Measurements from ENCODE around the gene MMP1. TPM values are rescaled to one million over a fixed set of nuclear protein-coding genes. Genes with fewer than 3 reads are reported as not detected.

MMP1 gene
- total RNA-seq, 1 experiment from 2014 or later, result not detected

DNA sequence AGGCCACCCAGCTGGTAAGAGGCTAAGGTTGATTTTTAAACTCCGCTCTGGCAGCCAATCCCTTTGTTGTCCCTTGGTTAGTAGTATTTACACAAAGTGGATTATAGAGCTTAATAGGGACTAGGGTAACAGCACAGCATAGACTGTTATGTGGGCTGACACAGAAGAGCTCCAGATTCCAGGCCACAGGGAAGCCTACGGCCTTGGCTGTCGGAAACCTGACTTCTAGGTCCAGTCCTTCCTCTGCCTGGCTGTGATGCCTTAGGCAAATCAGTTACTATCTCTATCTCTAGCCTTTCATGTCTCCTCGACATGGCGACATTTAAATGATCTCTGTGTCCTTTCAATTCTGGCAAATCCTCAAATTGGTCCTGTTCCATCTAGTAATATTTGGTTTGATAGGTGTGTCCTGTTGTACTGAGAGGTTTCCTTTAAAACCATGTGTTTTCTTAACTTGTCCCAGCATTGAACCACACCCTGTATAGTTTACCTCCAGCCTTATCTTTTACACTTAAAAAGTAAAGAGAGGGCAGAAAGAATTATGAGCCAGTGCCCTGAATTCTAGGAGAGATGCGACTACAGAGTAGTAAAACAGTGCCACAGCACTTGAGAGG, 4.2 kb downstream of the MMP1 start (continued):
- TF ChIP-seq, protein P1, sequence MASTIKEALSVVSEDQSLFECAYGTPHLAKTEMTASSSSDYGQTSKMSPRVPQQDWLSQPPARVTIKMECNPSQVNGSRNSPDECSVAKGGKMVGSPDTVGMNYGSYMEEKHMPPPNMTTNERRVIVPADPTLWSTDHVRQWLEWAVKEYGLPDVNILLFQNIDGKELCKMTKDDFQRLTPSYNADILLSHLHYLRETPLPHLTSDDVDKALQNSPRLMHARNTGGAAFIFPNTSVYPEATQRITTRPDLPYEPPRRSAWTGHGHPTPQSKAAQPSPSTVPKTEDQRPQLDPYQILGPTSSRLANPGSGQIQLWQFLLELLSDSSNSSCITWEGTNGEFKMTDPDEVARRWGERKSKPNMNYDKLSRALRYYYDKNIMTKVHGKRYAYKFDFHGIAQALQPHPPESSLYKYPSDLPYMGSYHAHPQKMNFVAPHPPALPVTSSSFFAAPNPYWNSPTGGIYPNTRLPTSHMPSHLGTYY (CRISPR knock-in tag; IDR thresholded peaks at IDR 0.05), result no peak
- TF ChIP-seq ZBTB21 (CRISPR knock-in tag; IDR thresholded peaks at IDR 0.05; ENCODE audit: borderline replicate concordance), result no peak
- TF ChIP-seq GRHL2 (CRISPR knock-in tag; IDR thresholded peaks at IDR 0.05; ENCODE audit: insufficient replicate concordance, severe bottlenecking), result no peak
- TF ChIP-seq, protein P2, sequence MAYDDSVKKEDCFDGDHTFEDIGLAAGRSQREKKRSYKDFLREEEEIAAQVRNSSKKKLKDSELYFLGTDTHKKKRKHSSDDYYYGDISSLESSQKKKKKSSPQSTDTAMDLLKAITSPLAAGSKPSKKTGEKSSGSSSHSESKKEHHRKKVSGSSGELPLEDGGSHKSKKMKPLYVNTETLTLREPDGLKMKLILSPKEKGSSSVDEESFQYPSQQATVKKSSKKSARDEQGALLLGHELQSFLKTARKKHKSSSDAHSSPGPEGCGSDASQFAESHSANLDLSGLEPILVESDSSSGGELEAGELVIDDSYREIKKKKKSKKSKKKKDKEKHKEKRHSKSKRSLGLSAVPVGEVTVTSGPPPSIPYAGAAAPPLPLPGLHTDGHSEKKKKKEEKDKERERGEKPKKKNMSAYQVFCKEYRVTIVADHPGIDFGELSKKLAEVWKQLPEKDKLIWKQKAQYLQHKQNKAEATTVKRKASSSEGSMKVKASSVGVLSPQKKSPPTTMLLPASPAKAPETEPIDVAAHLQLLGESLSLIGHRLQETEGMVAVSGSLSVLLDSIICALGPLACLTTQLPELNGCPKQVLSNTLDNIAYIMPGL (CRISPR knock-in tag; IDR thresholded peaks at IDR 0.05), result no peak

DNA sequence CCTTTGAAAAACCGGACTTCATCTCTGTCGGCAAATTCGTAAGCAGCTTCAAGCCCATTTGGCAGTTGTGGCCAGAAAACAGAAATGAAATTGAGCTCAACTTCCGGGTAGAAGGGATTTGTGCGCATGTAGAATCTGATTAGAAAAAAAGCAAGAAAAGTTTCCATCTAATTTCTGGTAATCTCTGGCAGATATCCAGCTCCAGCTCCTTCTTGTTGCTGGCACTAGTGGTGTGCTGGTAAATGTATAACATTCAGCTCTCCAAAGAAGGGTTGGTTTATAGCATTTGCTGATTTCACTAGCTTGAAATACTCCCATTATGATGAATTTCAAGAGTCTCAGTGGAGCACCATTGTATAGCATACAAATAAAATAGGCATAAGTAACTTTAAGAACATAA, 5.4 kb downstream of the MMP1 start:
- Mint-ChIP-seq H3K36me3 (no peaks in the 10 kb centered on the region), H3K9me3 (no peaks in the 10 kb centered on the region), H3K4me3 (no peak overlapping the region), H3K4me1 (peaks cover 2% of the 10 kb centered on the region; the same call in 1 of the 2 replicates), H3K27me3 (ENCODE audit: low read depth) (no peaks in the 10 kb centered on the region), H3K27ac (no peak overlapping the region)
- ChIA-PET POLR2A (no interaction called here), CTCF (interaction anchor here (0.7 to 2.1 kb wide), 6 partner anchors 12 to 149 kb away, joined by 3 to 8 read pairs (median 4); partner anchors contain the start of gene MMP10)
- ATAC-seq (no peak), DNase-seq (ENCODE audit: low spot score) (no peak)
- TF ChIP-seq EMX1 (CRISPR knock-in tag; IDR thresholded peaks at IDR 0.05) (no peak), RORB (CRISPR knock-in tag; IDR thresholded peaks at IDR 0.05) (no peak), ZBTB21 (CRISPR knock-in tag; IDR thresholded peaks at IDR 0.05; ENCODE audit: borderline replicate concordance) (no peak), CREM (CRISPR knock-in tag; IDR thresholded peaks at IDR 0.05) (no peak)
- TF ChIP-seq, protein P3, sequence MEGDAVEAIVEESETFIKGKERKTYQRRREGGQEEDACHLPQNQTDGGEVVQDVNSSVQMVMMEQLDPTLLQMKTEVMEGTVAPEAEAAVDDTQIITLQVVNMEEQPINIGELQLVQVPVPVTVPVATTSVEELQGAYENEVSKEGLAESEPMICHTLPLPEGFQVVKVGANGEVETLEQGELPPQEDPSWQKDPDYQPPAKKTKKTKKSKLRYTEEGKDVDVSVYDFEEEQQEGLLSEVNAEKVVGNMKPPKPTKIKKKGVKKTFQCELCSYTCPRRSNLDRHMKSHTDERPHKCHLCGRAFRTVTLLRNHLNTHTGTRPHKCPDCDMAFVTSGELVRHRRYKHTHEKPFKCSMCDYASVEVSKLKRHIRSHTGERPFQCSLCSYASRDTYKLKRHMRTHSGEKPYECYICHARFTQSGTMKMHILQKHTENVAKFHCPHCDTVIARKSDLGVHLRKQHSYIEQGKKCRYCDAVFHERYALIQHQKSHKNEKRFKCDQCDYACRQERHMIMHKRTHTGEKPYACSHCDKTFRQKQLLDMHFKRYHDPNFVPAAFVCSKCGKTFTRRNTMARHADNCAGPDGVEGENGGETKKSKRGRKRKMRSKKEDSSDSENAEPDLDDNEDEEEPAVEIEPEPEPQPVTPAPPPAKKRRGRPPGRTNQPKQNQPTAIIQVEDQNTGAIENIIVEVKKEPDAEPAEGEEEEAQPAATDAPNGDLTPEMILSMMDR (IDR thresholded peaks at IDR 0.05), result no peak
- TF ChIP-seq, protein P2 (CRISPR knock-in tag; IDR thresholded peaks at IDR 0.05), result no peak
- TF ChIP-seq, protein P4, sequence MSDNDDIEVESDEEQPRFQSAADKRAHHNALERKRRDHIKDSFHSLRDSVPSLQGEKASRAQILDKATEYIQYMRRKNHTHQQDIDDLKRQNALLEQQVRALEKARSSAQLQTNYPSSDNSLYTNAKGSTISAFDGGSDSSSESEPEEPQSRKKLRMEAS (CRISPR knock-in tag; IDR thresholded peaks at IDR 0.05), result no peak
- TF ChIP-seq, protein P5, sequence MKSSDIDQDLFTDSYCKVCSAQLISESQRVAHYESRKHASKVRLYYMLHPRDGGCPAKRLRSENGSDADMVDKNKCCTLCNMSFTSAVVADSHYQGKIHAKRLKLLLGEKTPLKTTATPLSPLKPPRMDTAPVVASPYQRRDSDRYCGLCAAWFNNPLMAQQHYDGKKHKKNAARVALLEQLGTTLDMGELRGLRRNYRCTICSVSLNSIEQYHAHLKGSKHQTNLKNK (CRISPR knock-in tag; IDR thresholded peaks at IDR 0.05), result no peak
- TF ChIP-seq, protein P6, sequence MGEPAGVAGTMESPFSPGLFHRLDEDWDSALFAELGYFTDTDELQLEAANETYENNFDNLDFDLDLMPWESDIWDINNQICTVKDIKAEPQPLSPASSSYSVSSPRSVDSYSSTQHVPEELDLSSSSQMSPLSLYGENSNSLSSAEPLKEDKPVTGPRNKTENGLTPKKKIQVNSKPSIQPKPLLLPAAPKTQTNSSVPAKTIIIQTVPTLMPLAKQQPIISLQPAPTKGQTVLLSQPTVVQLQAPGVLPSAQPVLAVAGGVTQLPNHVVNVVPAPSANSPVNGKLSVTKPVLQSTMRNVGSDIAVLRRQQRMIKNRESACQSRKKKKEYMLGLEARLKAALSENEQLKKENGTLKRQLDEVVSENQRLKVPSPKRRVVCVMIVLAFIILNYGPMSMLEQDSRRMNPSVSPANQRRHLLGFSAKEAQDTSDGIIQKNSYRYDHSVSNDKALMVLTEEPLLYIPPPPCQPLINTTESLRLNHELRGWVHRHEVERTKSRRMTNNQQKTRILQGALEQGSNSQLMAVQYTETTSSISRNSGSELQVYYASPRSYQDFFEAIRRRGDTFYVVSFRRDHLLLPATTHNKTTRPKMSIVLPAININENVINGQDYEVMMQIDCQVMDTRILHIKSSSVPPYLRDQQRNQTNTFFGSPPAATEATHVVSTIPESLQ (CRISPR knock-in tag; IDR thresholded peaks at IDR 0.05), result no peak
- TF ChIP-seq, protein P7, sequence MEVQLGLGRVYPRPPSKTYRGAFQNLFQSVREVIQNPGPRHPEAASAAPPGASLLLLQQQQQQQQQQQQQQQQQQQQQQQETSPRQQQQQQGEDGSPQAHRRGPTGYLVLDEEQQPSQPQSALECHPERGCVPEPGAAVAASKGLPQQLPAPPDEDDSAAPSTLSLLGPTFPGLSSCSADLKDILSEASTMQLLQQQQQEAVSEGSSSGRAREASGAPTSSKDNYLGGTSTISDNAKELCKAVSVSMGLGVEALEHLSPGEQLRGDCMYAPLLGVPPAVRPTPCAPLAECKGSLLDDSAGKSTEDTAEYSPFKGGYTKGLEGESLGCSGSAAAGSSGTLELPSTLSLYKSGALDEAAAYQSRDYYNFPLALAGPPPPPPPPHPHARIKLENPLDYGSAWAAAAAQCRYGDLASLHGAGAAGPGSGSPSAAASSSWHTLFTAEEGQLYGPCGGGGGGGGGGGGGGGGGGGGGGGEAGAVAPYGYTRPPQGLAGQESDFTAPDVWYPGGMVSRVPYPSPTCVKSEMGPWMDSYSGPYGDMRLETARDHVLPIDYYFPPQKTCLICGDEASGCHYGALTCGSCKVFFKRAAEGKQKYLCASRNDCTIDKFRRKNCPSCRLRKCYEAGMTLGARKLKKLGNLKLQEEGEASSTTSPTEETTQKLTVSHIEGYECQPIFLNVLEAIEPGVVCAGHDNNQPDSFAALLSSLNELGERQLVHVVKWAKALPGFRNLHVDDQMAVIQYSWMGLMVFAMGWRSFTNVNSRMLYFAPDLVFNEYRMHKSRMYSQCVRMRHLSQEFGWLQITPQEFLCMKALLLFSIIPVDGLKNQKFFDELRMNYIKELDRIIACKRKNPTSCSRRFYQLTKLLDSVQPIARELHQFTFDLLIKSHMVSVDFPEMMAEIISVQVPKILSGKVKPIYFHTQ (CRISPR knock-in tag; IDR thresholded peaks at IDR 0.05), result no peak
- TF ChIP-seq, protein P8, sequence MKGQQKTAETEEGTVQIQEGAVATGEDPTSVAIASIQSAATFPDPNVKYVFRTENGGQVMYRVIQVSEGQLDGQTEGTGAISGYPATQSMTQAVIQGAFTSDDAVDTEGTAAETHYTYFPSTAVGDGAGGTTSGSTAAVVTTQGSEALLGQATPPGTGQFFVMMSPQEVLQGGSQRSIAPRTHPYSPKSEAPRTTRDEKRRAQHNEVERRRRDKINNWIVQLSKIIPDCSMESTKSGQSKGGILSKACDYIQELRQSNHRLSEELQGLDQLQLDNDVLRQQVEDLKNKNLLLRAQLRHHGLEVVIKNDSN (CRISPR knock-in tag; IDR thresholded peaks at IDR 0.05), result no peak
- TF ChIP-seq, protein P9, sequence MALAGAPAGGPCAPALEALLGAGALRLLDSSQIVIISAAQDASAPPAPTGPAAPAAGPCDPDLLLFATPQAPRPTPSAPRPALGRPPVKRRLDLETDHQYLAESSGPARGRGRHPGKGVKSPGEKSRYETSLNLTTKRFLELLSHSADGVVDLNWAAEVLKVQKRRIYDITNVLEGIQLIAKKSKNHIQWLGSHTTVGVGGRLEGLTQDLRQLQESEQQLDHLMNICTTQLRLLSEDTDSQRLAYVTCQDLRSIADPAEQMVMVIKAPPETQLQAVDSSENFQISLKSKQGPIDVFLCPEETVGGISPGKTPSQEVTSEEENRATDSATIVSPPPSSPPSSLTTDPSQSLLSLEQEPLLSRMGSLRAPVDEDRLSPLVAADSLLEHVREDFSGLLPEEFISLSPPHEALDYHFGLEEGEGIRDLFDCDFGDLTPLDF (CRISPR knock-in tag; IDR thresholded peaks at IDR 0.05), result no peak
- TF ChIP-seq, protein P10, sequence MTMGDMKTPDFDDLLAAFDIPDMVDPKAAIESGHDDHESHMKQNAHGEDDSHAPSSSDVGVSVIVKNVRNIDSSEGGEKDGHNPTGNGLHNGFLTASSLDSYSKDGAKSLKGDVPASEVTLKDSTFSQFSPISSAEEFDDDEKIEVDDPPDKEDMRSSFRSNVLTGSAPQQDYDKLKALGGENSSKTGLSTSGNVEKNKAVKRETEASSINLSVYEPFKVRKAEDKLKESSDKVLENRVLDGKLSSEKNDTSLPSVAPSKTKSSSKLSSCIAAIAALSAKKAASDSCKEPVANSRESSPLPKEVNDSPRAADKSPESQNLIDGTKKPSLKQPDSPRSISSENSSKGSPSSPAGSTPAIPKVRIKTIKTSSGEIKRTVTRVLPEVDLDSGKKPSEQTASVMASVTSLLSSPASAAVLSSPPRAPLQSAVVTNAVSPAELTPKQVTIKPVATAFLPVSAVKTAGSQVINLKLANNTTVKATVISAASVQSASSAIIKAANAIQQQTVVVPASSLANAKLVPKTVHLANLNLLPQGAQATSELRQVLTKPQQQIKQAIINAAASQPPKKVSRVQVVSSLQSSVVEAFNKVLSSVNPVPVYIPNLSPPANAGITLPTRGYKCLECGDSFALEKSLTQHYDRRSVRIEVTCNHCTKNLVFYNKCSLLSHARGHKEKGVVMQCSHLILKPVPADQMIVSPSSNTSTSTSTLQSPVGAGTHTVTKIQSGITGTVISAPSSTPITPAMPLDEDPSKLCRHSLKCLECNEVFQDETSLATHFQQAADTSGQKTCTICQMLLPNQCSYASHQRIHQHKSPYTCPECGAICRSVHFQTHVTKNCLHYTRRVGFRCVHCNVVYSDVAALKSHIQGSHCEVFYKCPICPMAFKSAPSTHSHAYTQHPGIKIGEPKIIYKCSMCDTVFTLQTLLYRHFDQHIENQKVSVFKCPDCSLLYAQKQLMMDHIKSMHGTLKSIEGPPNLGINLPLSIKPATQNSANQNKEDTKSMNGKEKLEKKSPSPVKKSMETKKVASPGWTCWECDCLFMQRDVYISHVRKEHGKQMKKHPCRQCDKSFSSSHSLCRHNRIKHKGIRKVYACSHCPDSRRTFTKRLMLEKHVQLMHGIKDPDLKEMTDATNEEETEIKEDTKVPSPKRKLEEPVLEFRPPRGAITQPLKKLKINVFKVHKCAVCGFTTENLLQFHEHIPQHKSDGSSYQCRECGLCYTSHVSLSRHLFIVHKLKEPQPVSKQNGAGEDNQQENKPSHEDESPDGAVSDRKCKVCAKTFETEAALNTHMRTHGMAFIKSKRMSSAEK (CRISPR knock-in tag; IDR thresholded peaks at IDR 0.05; ENCODE audit: borderline replicate concordance), result no peak

Data from WTC11 (cell line).